ENCODE data around the gene TMEM237.

DNA sequence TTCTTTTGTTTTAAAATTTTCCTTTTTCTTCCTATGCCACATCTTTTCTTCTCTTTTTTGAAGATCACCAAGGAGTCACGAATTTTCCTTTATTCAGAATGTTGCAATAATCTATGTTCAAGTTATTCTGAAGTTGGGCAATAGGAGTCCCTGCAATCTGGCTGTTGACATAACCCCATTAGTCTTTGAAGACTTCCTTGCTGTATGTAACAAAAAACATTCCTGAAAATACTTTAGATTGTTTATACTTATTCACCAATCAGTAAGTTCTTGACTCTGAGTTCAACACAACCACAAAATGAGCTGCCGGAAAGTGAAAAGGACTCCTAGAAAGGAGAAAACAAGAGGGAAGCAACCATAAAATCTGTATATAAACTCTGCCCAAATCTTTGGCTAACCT lies 62.8 kb downstream of the TMEM237 start:
- TF ChIP-seq, protein P1, sequence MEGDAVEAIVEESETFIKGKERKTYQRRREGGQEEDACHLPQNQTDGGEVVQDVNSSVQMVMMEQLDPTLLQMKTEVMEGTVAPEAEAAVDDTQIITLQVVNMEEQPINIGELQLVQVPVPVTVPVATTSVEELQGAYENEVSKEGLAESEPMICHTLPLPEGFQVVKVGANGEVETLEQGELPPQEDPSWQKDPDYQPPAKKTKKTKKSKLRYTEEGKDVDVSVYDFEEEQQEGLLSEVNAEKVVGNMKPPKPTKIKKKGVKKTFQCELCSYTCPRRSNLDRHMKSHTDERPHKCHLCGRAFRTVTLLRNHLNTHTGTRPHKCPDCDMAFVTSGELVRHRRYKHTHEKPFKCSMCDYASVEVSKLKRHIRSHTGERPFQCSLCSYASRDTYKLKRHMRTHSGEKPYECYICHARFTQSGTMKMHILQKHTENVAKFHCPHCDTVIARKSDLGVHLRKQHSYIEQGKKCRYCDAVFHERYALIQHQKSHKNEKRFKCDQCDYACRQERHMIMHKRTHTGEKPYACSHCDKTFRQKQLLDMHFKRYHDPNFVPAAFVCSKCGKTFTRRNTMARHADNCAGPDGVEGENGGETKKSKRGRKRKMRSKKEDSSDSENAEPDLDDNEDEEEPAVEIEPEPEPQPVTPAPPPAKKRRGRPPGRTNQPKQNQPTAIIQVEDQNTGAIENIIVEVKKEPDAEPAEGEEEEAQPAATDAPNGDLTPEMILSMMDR (conservative IDR thresholded peaks at IDR 0.05; ENCODE audit: low read depth, low read length): no peak
- no peak for TF ChIP-seq EZH2 (IDR thresholded peaks at IDR 0.05; ENCODE audit: borderline replicate concordance, low read depth, low read length, poor library complexity, severe bottlenecking)

Data from A673 (cell line).